Gastrocnemius medialis (tissue), 4 donors: ENCODE results near the gene GRID2.

Source experiments
- CTCF ChIP-seq, 5 experiments: fragments of 450-650 bp in 3 of 5; fragments of 200-600 bp in 2 of 5; sonication (generic) in 2 of 5; IDR thresholded peaks in 4 of 5; conservative IDR thresholded peaks in 1 of 5; 1 replicate in 4 of 5; 2 replicates in 1 of 5; pipeline ENCODE4 v1.5.1; 2016 to 2019; ENCODE audit warnings: antibody characterized with exemption in 5 of 5, mild to moderate bottlenecking in 3 of 5, moderate library complexity in 3 of 5
- POLR2A ChIP-seq, 2 donors: fragments of 450-650 bp; IDR thresholded peaks; one replicate each; pipeline ENCODE4 v1.6.1; 2017; ENCODE audit warnings: antibody characterized with exemption in 2 of 2, mild to moderate bottlenecking in 2 of 2, moderate library complexity in 2 of 2

- TF ChIP-seq POLR2A (IDR thresholded peaks at IDR 0.05) = no peak
- no peak for TF ChIP-seq CTCF (IDR thresholded peaks at IDR 0.05 in 4 of 5, conservative IDR thresholded peaks at IDR 0.05 in 1 of 5)
Observed at GRCh38 chr4:93688978-93689377, 1385.2 kb downstream of the GRID2 start.
